Skeletal muscle satellite cell (primary cell): Measurements from ENCODE around the gene OTC.

Experiments used
- H3K27me3 ChIP-seq: 2 replicates; pipeline ENCODE4 v1.7.0; 2013; ENCODE audit warnings: low read length; ENCODE audit not compliant: control insufficient read depth, insufficient read depth
- H3K36me3 ChIP-seq: 2 replicates; pipeline ENCODE4 v1.7.0; 2013; ENCODE audit warnings: mild to moderate bottlenecking, control low read depth, low read length; ENCODE audit not compliant: insufficient read depth
- H3K4me1 ChIP-seq: 2 replicates; pipeline ENCODE4 v1.7.0; 2013; ENCODE audit warnings: low read length; ENCODE audit not compliant: control insufficient read depth, insufficient read depth
- H3K4me2 ChIP-seq: 2 replicates; pipeline ENCODE4 v1.7.0; 2013; ENCODE audit warnings: mild to moderate bottlenecking, low read length
- H3K4me3 ChIP-seq: 2 replicates; pipeline ENCODE4 v1.7.0; 2013; ENCODE audit warnings: low read length
- H3K9ac ChIP-seq: 2 replicates; pipeline ENCODE4 v1.7.0; 2013; ENCODE audit warnings: mild to moderate bottlenecking, low read depth, low read length, moderate library complexity
- H3K9me3 ChIP-seq: replicated peaks from 2 replicates; pipeline ENCODE4 v1.7.0; 2013; ENCODE audit warnings: mild to moderate bottlenecking, control low read depth, low read length

The OTC gene

DNA sequence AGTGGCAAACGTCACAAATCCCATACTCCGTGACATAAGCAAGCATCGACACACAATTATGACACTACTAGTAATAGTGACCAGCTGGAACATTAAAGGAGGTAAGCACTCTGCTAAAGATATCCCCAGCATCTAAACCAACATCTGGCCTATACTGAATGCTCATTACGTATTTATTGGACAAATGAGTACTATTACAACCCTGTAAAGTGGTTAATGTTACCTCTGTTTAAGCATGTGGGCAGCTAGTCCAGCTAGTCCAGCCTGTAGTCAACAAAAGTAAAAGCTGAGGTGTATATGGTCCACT lies 24.7 kb upstream of the OTC start:
- peak overlapping the region; percentile 76 for H3K4me3 ChIP-seq
- H3K4me2 ChIP-seq: peak overlapping the region; percentile 80
- H3K27me3 ChIP-seq: no peaks in the 10 kb centered on the region
- H3K9me3 ChIP-seq: no peaks in the 10 kb centered on the region
- no peaks in the 10 kb centered on the region for H3K36me3 ChIP-seq
- peaks cover 14% of the 10 kb centered on the region for H3K4me1 ChIP-seq
- peak overlapping the region; percentile 46 for H3K9ac ChIP-seq

DNA sequence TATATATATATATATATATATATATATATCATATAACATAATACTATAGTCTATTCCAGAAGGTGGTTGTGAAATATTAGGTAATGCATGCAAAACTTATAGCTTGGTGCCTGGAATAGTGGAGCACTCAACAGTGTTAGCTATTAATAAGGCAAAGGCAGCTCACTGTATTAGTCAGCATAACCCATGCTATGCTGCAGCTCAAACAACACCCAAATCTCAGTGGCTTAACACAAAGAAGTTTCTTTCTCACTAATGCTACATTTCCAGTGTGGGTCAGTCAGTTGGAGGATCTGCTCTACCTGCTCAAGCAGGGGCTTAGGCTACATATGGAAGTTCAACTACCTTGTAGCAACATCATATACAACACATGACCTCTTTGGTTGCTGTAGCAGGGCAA lies 19.9 kb upstream of the OTC start:
- Histone ChIP-seq H3K9ac (no peak overlapping the region), H3K36me3 (no peaks in the 10 kb centered on the region), H3K4me1 (no peaks in the 10 kb centered on the region), H3K4me2 (no peak overlapping the region), H3K27me3 (no peaks in the 10 kb centered on the region), H3K4me3 (no peak overlapping the region), H3K9me3 (no peaks in the 10 kb centered on the region)

DNA sequence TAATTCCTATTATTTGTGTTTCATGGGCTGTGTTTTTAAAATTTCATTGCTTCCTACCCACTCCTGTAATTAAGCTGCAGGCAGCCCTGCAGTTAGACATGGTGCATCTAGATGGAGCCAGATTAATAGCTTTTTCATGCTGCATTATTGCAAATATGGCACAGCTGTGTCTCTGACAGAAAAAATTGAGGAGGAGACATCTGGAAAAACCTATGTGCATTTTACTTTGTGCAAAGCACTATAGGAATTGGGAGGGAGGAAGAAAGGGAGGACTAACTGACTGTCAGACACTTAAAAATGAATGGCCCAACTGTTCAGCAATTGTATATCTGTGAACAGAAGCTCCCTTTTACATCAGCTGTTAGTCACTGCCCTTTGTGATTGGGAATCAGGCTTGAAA lies 17.0 kb upstream of the OTC start:
- H3K9me3 ChIP-seq: no peaks in the 10 kb centered on the region
- no peak overlapping the region for H3K4me2 ChIP-seq
- no peaks in the 10 kb centered on the region for H3K27me3 ChIP-seq
- no peak overlapping the region for H3K9ac ChIP-seq
- H3K4me3 ChIP-seq: no peak overlapping the region
- no peaks in the 10 kb centered on the region for H3K4me1 ChIP-seq
- H3K36me3 ChIP-seq: no peaks in the 10 kb centered on the region

DNA sequence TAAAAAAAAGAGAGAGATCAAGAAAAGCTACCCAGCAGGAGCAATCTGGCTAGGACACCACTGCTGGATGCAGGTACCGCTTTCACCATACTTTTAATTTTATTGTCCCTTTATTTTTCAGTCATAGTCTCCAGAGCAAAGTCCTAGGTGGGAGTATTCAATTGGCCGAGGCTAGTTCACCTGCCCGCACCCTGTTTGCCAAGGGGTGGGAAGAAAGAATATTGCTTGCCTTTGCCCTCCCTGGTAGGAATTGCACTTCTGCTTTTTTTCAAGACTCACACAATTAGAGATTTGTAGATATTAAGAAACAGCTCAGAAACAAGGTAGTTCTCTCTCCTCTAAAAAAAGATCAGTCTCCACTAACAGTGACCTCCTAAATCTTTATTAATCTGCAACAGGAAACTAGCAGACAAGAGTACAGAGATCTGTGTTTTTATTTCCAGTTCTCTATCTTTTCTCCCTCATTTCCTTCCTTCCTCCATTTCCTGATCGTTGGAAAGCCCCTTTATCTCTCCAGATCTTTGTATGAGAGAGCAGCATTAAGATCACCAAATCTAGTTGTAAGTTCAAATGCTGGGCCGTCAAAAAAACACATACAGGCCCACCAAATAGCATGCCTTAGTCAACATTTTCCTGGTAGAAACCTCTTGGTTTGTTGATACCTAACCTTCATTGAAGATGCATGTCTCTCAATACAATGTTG lies 15.7 kb upstream of the OTC start:
- Histone ChIP-seq H3K27me3 (no peaks in the 10 kb centered on the region), H3K9me3 (no peaks in the 10 kb centered on the region), H3K9ac (no peak overlapping the region), H3K36me3 (no peaks in the 10 kb centered on the region), H3K4me1 (no peaks in the 10 kb centered on the region), H3K4me3 (no peak overlapping the region), H3K4me2 (no peak overlapping the region)

DNA sequence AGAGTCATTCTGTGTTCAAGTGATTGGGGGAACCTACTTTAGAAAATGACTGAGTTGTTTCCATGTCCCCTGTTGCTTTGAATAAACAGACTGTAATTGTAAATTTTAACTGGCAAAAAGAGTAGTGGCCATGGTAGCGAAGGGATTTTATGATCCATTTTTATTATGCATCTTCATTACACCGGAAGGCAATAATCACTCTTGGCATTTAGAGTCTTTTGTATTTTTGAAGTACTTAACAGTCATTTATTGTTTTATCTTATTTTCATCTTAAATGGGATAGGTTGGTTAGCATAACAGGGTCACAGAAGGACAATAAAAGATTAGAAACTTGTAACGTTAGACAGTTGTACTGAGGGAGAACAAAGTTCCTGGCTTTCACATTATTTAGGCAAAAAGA lies 11.0 kb upstream of the OTC start:
- Histone ChIP-seq H3K4me3 (no peak overlapping the region), H3K4me1 (no peaks in the 10 kb centered on the region), H3K36me3 (no peaks in the 10 kb centered on the region), H3K9ac (no peak overlapping the region), H3K4me2 (no peak overlapping the region), H3K9me3 (no peaks in the 10 kb centered on the region), H3K27me3 (no peaks in the 10 kb centered on the region)

DNA sequence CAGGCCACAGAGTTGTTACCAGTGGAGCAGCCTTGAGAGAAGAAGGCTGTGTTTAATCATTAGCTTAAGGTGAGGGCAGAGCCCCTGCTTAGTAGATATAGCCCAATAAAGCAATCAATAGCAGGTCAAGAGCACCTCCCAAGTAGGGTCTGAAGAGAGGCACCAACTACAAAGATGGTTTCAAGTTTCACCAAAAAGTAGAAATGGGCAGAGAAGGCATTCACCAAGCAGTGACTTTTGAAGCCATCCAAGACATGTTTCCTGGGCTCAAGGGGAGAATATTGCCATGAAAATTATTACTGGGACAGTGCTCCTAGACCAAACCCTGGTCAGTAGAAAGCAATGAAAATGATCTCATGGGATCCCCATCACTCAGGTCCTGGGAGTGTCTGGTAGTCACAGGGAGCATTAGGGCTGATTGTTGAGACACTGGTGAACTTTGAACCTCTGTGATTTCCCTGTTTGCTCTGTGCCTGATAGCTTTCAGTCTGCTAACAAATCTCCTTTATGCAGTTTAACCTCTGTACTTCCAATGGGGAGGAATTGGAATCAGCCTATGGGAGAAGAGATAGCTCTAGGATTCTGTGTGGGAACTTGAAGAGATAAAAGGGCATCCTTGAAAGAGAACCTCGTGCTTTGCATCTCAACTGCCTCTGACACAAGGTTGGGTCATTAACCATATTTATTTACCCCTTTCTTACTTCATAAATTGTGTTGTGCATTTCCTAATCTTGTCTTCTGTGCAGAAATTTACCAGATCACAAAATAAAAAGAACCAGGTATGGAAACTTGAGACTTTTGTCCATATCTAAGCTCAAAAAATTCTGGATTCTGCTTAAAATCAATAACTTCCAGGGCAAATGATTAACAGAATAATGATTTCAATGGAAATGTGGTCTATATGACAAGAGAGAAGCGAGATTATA lies 9.3 kb upstream of the OTC start:
- no peak overlapping the region for H3K4me3 ChIP-seq
- H3K9ac ChIP-seq: no peak overlapping the region
- H3K36me3 ChIP-seq: no peaks in the 10 kb centered on the region
- H3K27me3 ChIP-seq: no peaks in the 10 kb centered on the region
- no peak overlapping the region for H3K4me2 ChIP-seq
- peaks cover 3% of the 10 kb centered on the region for H3K4me1 ChIP-seq
- no peaks in the 10 kb centered on the region for H3K9me3 ChIP-seq

DNA sequence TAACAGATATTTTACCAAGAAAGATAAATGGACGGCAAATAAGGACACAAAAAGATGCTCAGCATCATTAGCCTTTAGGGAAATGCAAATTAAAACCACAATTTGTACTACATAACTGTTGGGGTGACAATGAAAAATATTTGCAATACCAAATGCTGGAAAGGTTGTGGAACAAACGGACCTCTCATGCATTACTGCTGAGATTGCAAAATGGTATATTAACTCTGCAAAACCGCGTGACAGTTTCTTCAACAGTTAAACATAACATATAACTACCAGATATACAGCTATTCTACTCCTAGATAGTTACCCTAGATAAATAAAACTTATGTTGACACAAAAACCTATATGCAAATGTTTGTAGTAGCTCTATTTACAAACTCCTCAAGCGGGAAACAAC lies 6.3 kb upstream of the OTC start:
- H3K4me1 ChIP-seq: peaks cover 3% of the 10 kb centered on the region
- no peak overlapping the region for H3K9ac ChIP-seq
- H3K9me3 ChIP-seq: no peaks in the 10 kb centered on the region
- H3K4me3 ChIP-seq: no peak overlapping the region
- H3K36me3 ChIP-seq: no peaks in the 10 kb centered on the region
- H3K4me2 ChIP-seq: no peak overlapping the region
- H3K27me3 ChIP-seq: peaks cover 5% of the 10 kb centered on the region

DNA sequence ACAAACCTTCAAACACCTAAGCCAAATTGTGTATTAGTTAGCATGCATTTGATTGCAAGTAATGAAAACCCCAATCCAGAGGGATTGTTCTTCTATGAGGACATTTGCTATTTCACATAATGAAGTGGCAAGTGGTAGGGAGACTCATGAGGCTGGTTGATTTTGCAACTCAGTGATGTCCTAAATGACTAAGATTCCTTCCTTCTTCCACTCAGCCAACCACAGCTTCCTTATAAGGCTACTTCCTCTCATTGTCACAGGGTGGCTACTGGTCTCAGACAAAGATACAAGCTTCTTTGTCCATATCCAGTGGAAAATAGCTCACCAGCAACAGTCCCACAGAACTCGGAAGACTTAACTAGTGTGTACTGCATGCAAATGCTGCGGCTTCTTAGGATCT lies 5.3 kb upstream of the OTC start:
- Histone ChIP-seq H3K27me3 (peaks cover 5% of the 10 kb centered on the region), H3K4me2 (no peak overlapping the region), H3K4me3 (no peak overlapping the region), H3K4me1 (peaks cover 3% of the 10 kb centered on the region), H3K9me3 (no peaks in the 10 kb centered on the region), H3K9ac (no peak overlapping the region), H3K36me3 (no peaks in the 10 kb centered on the region)

DNA sequence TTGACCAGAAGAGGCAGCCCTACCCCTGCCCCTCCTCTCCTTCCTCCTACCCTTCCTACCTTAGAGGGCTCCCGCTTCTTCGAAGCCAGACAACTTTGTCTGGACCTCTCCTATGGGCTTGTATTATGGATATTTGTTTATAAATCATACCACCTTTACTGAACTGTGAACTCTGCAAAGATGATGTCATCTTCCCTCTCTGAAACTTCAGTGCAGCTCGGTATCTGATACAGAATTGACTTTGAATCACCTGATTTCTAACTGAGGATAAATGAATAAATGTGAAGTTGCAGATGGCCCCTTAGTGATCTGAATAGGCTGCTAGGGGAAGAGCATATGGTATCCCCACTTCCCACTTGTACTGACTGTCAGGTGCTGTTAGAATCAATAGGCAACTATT lies 1.1 kb upstream of the OTC start:
- Histone ChIP-seq H3K27me3 (peaks cover 14% of the 10 kb centered on the region), H3K4me2 (no peak overlapping the region), H3K9ac (no peak overlapping the region), H3K9me3 (no peaks in the 10 kb centered on the region), H3K36me3 (no peaks in the 10 kb centered on the region), H3K4me3 (no peak overlapping the region), H3K4me1 (peaks cover 3% of the 10 kb centered on the region)

DNA sequence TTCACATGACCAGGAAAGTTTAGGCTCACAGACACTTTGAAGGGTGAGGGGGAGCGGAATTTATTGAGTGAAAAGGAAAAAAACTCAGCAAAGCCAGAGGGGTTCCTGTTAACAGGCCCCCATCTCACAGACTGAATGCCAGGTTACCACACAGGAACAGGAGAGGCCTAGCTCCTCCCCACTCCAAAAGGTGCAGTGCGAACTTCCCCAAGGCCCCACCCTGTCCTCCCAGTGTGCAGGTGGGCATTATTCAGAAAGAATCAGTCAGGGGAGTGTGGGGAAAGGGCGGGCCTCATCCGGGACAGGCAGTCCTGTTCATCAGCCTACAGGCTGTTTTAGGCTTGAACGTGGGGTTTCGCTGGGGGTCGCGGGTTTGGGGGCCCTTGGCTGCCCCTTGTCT lies 4.0 kb downstream of the OTC start:
- no peaks in the 10 kb centered on the region for H3K4me1 ChIP-seq
- H3K27me3 ChIP-seq: peaks cover 8% of the 10 kb centered on the region
- H3K4me2 ChIP-seq: no peak overlapping the region
- no peak overlapping the region for H3K4me3 ChIP-seq
- no peaks in the 10 kb centered on the region for H3K9me3 ChIP-seq
- no peaks in the 10 kb centered on the region for H3K36me3 ChIP-seq
- H3K9ac ChIP-seq: no peak overlapping the region

DNA sequence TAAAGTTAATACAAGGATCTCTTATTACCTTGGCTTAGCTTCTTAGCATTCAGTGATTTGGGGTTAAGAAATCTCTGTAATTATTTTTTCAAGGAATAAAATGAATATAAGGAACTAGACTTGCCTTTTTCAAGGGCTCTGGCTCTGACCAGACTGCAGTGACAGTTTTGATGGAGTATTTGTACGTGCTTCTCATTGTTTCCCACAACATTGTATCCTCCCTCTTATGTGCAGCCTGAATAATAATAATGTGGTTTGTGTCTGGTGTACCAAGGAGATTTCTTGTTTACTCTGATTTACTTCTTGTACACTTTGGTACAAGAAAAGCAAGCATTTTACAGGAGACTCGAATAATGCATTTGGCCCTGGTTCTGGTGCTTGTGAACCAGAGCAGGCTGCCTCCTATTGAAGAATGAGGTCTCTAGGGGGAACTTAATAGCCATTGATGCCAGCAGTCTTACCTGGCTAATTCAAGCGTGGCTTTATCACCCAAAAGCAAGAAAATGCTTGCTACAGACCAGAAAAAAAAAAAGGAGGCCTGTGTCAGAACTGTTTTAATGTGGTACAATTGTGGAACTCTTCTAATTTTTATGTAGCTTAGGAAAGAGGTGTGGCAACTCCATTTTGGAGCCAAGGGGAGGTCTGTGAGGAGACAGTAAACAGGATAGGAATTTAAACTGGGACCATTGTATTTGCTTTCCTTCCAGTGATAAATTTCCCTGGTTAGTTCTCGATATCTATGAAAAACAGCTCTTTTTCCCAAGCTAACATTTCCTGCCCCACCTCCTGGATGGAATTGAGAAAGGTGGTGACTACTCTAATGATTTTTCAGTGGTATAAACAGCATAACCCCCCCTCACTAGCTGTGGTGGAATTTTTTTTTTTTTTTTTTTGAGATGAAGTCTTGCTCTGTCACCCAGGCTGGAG lies 5.6 kb downstream of the OTC start:
- H3K36me3 ChIP-seq: no peaks in the 10 kb centered on the region
- H3K4me3 ChIP-seq: no peak overlapping the region
- H3K4me2 ChIP-seq: no peak overlapping the region
- no peak overlapping the region for H3K9ac ChIP-seq
- peaks cover 3% of the 10 kb centered on the region for H3K27me3 ChIP-seq
- H3K4me1 ChIP-seq: no peaks in the 10 kb centered on the region
- no peaks in the 10 kb centered on the region for H3K9me3 ChIP-seq
